Measurements from ENCODE around the gene MAP2K7.
"Not testable (repeated sequence)": the region's sequence is repeated elsewhere in the genome, so short reads cannot be mapped to it uniquely, and the experiment has no call there.

MAP2K7 gene

GRCh38 chr19:7932276-7932929 lies 28.7 kb downstream of the MAP2K7 start:
- no peak for DNase-seq (ENCODE audit: low spot score)

DNA sequence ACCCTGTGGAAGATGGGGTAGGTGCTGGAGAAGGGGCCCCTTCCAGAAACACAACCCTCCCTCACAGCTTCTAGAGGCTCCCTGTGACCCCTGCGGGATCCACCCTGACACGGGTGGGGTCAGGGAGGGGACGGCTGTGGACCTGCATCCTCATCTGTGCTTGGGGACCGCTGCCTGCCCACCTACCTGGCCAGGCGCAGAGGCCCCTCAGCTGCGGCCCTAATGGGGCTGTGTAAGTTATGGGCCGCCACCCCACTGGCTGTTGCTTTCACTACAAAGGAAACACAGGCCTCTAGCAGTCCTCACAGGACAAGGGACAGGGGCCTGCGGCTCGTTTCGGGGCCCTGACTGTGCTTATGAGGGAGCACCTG lies 29.2 kb downstream of the MAP2K7 start:
- no peak for DNase-seq (ENCODE audit: low spot score)

DNA sequence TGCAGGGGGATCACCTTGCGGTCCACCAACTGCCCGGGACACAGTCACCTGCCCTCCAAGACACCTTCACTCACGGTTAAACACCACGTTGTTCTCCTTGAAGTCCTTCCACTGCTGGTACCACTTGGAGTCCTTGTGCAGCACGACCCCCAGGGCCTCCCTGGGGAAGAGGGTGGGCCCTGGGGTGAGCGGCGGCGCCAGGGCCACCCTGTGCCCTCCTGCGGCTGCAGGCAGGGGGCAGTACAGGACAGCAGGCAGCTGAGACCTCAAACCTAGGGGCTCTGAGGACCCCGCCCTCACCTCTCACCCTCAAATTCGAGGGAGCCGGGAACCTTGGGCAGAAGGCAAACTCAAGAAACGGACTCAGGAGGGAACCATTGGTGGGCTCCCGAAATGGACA lies 29.7 kb downstream of the MAP2K7 start:
- no peak for DNase-seq (ENCODE audit: low spot score)

DNA sequence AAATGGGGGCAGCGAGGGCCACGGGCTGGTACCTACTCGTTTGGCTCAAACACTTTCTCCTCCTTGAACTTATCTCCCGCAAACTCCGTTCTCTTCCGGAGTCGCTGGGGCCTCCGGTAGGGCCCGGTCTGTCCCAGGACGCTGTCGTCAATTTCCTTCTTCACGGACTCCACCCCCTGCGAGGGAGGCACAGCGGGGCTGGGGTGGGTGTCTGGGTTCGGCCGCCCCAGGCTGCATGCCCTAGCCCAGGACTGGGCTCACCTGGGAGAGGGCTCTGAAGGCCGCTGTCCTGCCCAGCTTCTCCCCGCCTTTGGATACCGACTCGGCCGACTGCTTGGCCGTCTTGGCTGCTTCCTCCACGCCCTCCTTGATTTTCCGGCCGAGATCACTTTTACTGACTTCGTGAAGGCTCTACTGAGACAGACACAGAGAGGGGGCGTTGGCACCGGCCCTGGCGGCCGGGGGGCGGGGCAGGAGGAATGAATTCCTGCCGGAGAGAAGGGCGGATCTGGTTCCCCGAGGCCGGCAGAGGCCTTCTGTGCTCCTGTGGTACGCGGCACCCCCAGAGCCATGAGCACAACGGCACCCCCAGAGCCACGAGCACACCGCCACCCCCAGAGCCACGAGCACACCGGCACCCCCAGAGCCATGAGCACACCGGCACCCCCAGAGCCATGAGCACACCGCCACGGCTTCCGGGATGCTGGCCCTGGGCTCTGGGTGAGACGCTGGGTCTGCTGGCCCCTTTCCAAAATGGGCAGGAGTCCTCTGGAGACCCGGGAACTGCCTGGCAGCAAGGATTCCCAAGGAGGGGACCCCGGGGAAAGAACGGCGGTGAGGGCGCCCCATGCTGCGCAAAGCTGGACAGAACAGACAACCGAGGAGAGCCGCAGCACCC lies 30.4 kb downstream of the MAP2K7 start:
- DNase-seq (ENCODE audit: low spot score): no peak

DNA sequence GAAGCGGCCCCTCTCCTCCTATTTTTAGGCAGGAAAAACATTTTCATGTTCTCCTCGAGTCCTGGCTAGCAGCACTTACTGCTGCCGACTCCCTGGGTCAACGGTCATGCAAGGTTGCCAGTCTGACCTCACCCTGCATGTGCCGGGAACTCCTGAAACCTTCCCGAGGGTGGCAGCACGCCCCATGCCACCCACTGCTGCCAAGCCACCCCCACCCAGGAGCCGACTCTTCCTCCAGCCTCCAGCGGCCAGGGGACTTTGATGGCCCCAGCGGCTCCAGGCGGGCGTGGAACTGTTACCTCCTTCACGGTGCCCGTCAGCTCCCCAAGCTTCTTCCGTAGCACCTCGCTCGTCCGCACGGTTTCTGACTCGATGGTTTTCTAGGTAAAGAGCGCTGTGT lies 31.1 kb downstream of the MAP2K7 start:
- no peak for DNase-seq (ENCODE audit: low spot score)

DNA sequence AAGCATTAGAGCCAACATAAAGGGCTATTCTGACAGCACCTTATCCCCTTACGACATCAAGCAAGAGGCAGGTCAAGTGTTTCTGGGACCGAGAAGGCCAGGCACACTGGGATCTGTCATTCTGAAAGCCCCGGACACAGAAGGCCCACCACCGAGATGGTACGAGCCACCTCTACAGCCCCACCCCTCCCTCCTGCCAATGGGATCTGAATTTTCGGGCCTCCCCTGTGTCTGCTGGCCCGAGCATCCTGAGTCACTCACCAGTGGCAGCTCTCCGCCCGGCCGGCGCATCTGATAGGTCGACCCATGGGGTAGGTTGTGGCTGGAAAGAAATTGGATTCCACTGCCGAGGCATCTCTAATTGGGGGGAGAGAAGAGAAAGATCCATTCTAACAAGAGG lies 37.2 kb downstream of the MAP2K7 start:
- no peak for DNase-seq (ENCODE audit: low spot score)

- no peak for DNase-seq (ENCODE audit: low spot score)
These were observed 38.4 kb downstream of the MAP2K7 start for GRCh38 chr19:7941895-7942596.

DNA sequence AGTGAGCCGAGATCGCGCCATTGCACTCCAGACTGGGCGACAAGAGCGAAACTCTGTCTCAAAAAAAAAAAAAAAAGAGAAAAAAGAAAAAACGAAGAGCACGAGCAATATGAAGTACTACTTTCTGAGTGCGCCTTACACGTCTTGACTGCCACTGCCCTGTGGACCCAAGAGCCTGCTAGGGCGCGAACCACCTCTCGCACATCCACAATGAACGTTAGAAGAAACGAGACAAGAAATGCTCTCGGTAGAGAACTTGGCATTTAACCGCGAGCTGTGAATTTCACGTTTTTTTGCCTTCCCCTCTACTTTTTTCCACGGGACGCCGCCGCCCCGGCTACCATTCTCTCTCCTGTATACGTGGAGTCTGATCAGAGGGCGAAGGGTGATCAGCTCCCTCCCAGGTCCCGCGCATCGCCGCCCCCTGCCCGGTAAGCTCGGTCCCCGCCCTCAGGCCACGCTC lies 39.3 kb downstream of the MAP2K7 start:
- no peak for DNase-seq (ENCODE audit: low spot score)

DNA sequence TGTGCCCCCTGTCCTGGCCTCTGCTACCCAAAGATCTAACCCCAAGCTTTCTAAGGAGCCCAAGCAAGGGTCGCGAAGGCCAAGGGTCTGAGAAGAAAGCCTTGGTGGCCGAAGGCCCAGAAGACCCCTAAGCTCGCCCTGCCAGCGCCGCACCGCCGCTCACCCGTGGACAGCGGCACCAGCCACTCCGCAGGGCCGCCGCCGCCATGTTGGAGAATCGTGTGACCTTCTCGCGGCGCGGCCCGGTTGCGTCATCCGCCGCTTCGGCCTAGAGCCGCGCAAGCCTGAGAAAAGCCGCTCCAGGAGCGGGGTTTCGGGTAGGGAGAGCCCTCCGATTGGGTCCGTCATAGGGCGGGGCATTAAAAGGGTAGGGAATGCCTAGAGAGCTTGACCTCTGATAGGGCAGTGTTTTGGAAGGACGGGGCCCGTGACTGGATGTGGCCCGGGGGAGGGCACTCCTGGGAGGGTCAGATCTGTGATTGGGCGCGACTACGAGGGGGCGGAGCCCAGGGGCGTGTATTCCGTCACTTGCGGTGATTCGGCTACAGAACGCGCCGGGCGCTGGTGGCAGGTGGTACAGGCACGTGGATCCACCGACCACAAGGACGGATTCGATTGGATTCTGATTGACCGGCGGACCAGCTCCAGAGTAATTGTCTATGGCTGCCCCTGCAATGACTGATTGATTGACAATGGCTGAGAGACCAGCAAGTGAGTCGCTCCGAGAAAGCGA lies 39.9 kb downstream of the MAP2K7 start, which contains the start of gene TIMM44:
Gene TIMM44 (minus strand): TSS at position 223 of the 733 bp plus-strand sequence. CDS start 15 bp downstream, at position 208.
- DNase-seq (ENCODE audit: low spot score): peak; percentile 92

- DNase-seq (ENCODE audit: low spot score): peak; percentile 79
These were observed 40.6 kb downstream of the MAP2K7 start for GRCh38 chr19:7944177-7944761.

DNA sequence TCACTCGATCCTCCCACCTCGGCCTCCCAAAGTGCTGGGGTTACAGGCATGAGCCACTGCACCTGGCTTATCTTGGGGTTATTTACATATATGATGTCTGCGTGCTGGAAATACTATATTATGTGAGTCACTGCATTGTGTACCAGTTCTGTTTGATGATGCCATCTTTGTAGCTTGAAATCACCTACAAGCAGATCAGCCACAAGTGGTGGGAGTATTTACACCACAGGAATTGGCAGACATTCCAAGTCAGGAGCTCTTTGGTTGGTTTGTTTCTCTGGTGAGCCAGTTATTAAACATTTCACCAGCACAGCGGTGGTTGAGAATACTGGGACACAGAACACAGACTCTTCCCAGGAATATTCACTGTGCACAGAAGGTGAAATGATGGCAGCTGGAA lies 44.3 kb downstream of the MAP2K7 start:
- DNase-seq (ENCODE audit: low spot score): no peak

GRCh38 chr19:7953060-7953459 lies 49.4 kb downstream of the MAP2K7 start:
- DNase-seq (ENCODE audit: low spot score): no peak

- no peak for DNase-seq (ENCODE audit: low spot score)
These were observed 49.9 kb downstream of the MAP2K7 start for GRCh38 chr19:7953576-7953975.

DNA sequence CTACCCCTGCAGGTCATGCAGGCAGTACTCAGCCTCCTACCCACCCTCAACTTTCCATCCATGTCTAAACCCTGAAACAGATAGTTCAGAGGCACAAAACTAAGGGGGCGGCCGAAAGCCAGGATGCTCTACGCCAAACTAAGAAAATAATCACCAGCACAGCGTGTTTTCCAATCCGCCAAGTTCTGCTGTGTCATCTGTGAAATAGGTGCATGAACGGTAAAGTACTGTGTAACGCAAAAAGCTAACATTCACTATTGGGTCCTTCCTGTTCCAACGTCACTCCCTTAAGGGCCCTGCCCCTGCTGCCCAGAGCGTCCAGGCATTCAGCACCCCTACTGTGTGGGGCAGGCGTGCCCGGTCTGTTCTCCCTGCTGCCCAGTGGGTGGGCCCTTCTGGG lies 52.0 kb downstream of the MAP2K7 start:
- no peak for DNase-seq (ENCODE audit: low spot score)

GRCh38 chr19:7959211-7959610 lies 55.5 kb downstream of the MAP2K7 start:
- DNase-seq (ENCODE audit: low spot score): no peak

DNA sequence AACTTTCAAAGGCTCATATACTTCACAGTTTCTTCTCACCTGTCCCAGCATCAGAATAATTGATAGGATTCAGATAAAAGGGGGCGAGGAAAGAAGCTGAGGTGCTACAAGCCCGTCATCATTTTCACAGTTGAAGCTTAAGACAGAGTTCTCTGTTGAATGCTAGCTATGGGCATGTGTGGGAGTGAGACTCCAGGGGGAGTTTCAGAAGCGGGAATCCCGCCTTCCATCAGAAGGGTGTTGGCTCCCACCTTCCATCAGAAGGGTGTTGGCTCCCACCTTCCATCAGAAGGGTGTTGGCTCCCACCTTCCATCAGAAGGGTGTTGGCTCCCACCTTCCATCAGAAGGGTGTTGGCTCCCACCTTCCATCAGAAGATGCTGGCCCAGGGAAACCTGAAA lies 57.4 kb downstream of the MAP2K7 start:
- DNase-seq (ENCODE audit: low spot score): not testable (repeated sequence)

- no peak for DNase-seq (ENCODE audit: low spot score)
These were observed 58.4 kb downstream of the MAP2K7 start for GRCh38 chr19:7961920-7962626.

DNA sequence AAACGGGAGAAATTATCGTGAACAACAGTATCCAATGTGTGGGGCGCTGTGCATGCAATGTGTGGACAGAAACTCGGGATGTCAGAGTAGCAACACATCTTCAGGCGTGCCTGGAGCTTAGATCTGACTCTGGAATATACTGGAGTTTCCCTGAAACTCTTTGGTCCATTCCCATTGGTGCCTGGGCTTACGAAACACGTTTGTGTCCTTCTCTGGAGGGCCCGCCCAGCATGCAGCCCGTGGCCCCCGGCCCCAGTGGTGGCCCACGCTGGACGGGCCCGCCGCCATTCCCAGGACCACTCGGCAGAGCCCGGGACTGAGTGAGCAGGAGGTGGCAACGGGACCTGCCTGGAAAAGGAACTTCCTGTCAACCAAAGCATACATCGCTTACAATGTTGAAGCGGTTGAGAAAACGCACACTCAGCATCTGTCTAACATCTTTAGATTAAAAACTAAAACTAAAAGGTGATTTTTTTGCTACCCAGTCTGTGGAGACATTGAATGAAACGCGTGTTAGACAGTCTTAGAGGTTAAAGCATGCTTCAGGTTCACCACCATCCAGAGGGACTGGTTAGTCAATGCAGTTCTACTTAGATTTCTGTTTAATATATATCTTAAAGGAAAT lies 59.1 kb downstream of the MAP2K7 start:
- no peak for DNase-seq (ENCODE audit: low spot score)

GRCh38 chr19:7963566-7963965 lies 59.9 kb downstream of the MAP2K7 start:
- DNase-seq (ENCODE audit: low spot score): no peak
